HG03175 (cell line): Measurements from ENCODE around the gene CCDC169.
"Not testable (repeated sequence)": the region's sequence is repeated elsewhere in the genome, so short reads cannot be mapped to it uniquely, and the experiment has no call there.

Source experiments
- ATAC-seq: cut with Tn5 transposase; IDR thresholded peaks from one replicate; pipeline ENCODE4 v1.9.1; 2021; ENCODE audit warnings: mild to moderate bottlenecking, moderate library complexity; ENCODE audit not compliant: unreplicated experiment

The CCDC169 gene

GRCh38 chr13:36297366-36298338, at the start of gene CCDC169:
CCDC169 (minus strand) TSS chr13:36297814; CDS start chr13:36297719, 95 bp downstream.
- peak; percentile 80 for ATAC-seq

GRCh38 chr13:36346222-36347083, 48.8 kb upstream of the CCDC169 start, which contains the start of gene SPART:
SPART (minus strand) TSS chr13:36346394; CDS start chr13:36335830, 10,564 bp downstream.
- peak; percentile 91 for ATAC-seq

GRCh38 chr13:36345438-36346221, 48.0 kb upstream of the CCDC169 start:
- peak; percentile 25 for ATAC-seq

DNA sequence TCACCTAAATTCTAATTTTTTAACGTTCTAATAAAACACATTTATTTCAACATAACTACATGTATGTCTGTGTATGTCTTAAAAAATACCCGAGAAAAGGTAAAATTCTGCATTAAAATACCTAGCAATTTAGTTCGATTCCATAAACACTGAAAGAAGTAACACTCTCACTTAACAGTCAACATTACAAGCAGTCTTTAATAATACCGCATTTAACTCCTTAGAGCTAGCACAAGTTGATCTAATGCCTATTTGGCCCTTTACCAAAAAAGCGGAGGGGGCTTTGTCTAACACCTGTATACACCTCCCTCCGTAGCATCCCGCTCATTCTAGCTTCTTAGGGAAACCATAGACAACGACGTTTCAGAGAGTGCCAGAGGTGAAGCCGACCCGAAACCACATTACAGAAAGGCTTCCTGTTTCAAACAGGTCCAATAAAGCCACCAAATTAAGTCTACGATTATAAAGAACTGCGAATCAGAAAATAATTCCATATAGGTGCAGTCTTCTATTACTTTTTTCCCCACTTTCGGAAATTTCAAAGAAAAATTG, 47.3 kb upstream of the CCDC169 start:
- ATAC-seq, result no peak

DNA sequence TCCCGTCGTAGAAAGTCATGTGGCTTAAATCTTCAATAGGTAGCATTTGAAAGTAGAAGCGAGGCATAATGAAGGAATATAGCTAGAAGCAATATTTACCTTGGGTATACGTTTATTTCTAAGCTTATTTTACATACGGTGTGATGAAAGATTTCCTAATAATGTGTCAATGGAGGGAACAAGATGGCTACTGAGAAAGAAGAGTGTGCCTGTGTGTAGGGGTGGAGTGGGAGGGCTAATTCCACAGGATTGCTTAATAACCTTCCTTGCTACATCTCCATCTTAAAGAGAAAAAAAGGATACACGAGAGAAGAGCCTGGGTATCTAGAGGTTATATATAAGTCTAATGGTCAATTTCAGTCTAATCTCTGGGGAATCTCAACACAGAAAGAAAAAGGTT, 46.6 kb upstream of the CCDC169 start:
- ATAC-seq, result no peak

DNA sequence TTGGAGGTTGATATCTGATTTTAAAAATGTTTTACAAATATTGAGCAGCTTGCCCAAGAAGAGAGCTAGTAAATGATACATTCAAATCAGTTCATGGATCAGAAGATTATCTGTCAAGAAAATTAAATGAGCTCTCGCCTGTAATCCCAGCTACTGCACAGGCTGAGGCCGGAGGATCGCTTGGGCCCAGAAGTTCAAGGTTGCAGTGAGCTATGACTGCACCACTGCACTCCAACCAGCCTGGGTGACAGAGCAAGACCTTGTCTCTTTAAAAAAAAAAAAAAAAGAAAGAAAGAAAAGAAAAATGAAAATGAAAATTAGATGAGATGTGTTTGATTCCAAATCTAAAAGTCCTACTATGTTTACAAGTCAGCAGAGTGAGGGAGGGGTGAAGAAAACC, 46.2 kb upstream of the CCDC169 start:
- no peak for ATAC-seq

GRCh38 chr13:36342715-36343114, 45.1 kb upstream of the CCDC169 start:
- no peak for ATAC-seq

DNA sequence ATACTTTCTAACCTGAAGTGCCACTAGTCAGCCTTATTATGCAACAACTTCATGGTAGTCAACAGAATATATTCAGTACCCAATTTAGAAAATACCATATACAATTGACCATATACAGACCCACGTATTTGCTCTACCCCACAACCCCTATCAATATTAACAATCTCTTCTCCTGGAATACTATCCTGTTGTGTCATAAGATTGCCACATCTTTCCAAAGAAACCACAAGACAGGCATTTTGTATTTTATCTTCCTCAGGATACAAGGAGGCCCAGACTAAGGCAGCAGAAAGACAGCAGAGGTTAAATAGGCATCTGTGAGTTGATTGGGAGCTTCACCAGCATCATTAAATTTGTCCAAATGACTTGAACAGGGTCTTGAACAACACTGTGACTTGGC, 44.1 kb upstream of the CCDC169 start:
- no peak for ATAC-seq

GRCh38 chr13:36339600-36340155, 42.1 kb upstream of the CCDC169 start:
- ATAC-seq, result no peak

DNA sequence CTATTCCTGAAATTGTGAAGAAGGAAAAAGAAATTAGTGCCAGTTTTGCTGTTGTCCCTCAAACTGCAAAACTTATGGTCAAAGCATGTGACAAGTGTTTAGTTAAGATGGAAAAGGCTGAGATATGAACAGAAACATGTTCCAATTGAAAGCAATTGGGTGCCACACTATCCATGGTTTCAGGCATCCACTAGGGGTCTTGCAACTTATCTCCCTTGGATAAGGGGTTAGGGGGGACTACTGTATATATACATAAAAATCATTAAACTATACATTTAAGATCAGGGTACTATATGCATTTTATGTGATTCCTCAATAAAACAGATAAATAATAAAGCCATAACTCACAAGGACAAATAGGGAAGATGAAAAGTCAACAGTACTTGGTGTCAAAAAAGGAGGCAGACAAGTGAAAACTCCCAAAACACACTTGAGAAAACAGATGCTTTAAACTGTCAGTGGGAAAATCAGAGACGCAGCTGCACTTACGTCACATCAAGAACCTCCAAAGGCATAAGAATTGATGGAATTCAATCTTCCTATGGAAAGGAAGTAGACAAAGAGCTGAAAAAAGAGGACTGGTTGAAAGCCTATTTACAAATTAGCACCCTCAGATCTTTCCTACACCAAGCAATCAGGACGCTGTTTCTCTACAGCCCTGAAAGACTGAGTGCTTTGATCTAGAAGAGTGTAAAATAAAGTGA, 40.5 kb upstream of the CCDC169 start:
- ATAC-seq, result no peak

DNA sequence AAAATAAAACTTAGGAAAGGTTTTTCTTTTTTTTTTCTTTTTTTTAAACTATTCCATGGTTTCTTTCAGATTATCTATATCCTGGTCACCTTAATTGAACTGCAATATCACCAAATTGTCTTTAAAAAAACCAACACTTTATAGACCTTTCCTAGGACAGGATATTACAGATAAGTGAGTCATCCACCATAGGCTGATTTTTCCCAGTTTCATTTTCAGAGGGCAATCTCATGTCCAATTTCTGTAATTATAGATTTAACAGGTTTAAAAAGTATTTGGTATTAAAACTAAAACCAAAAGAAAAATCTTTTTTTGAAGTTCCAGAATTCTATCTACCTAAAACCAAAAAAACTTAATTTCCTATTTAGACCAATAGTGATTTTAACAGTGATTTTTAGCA, 35.4 kb upstream of the CCDC169 start:
- ATAC-seq, result no peak

GRCh38 chr13:36332255-36332654, 34.6 kb upstream of the CCDC169 start:
- ATAC-seq, result not testable (repeated sequence)

DNA sequence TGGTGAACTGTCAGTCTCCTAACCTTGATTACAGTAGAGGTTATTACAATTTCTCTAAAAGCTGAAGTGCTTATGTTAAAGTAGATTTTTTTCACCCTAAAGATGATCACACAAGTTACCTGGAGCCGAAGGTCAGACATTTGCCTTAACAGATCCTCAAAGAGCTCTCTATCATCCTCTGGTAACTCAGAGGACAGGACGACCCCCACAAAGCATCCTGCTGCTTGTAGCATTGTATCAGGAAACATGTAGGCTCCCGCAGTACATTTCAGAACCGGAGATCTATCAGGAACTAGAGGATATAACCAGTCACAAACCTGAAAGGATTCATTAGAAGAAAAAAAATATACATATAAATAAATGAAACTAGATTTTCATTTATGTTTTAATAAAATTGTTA, 33.7 kb upstream of the CCDC169 start:
- ATAC-seq, result no peak

GRCh38 chr13:36329361-36329760, 31.7 kb upstream of the CCDC169 start:
- no peak for ATAC-seq

DNA sequence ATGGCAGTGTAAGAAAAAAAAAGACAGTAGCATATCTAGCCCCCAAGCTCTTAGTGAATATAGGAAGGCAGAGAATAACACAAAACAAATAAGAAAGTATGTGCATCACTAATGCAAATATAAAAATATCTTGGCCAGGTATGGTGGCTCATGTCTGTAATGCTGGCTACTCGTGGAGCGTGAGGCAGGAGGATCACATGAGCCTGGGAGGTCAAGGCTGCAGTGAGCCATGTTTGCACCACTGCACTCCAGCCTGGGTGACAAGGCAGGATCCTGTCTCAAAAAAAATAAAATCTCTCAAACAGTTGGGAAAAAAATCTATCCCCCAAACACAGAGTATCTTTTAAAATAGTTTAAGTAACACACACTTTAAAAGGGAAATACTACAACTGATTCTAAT, 31.2 kb upstream of the CCDC169 start:
- no peak for ATAC-seq

DNA sequence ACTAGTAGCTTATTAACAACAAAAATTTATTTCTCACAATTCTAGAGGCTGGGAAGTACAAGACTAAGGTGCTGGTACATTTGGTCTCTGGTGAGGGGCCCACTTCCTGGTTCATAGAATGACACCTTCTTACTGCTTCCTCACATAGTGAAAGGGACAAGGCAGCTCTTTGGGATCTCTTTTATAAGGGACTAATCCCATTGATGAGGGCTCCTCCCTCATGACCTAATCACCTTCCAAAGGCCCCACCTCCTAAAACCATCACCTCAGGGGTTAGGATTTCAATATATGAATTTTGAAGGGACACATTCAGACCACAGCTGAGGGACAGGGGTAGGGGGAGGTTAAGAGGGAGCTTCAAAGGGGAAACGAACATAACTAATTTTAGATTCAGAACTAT, 28.3 kb upstream of the CCDC169 start:
- ATAC-seq, result no peak

GRCh38 chr13:36324881-36325280, 27.3 kb upstream of the CCDC169 start:
- ATAC-seq, result not testable (repeated sequence)

DNA sequence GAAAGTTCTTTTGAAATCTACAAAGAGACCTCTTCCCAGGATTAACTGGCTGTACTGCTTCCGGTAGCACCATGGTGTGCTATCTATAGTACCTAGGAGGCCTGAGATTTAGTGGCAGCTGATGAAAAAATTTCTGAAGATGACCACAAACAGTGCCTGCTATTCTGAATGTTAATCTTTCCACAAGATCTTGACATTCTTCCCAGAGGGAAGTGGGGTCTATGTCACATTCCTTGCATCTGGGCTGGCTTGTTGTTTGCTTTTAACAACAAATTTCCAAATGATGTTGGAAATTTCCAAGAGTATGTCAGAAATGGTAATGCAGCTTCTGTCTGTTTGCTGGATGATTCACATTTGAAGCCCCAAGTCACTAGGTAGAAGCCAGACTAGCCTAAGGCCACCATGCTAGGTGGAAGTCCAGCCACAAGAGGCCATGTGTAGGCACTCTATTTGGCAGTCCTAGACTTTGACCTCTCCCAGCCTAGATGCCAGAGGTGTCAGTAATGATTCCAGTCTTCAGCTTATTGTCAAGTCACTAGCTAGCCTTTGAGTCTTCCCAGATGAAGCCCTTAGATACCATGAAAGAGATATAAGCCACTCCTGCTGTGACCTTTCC, 26.4 kb upstream of the CCDC169 start:
- ATAC-seq, result no peak

DNA sequence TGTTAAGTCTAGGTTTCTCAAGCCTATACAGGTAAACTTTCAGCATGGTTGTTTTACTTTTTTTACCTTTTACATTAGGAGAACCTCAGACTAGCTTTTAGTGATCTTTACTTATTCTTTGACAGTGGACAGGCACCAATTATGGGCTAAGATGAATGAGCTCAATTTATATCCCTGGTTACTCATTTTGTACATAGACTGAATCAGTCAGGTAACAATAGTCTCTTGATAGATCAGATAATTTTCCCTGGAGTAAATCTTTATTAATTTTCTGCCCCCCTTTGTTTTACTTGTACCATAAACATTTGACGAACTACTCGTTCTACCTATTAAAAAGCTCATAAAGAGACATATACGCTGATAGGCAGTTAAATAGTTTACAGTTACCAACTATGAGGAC, 25.8 kb upstream of the CCDC169 start:
- ATAC-seq, result no peak
